Neutrophil (primary cell): Measurements from ENCODE around the gene GYG2.

Experiments
- H3K27ac ChIP-seq: fragments of 200-600 bp; sonication (generic); 2 replicates; pipeline ENCODE4 v1.5.1; 2016; ENCODE audit warnings: mild to moderate bottlenecking, moderate library complexity
- H3K27me3 ChIP-seq: fragments of 200-600 bp; sonication (generic); 2 replicates; pipeline ENCODE4 v1.6.0; 2016; ENCODE audit warnings: mild to moderate bottlenecking
- H3K36me3 ChIP-seq: fragments of 200-600 bp; sonication (generic); 2 replicates; pipeline ENCODE4 v1.5.1; 2017
- H3K4me1 ChIP-seq, 2 experiments: fragments of 200-600 bp in 1 of 2; sonication (generic) in 1 of 2; 1 replicate in 1 of 2; 2 replicates in 1 of 2; pipeline versions ENCODE4 v1.5.1 to v1.6.1; 2013 to 2016; ENCODE audit warnings: low read depth in 1 of 2, low read length in 1 of 2, mild to moderate bottlenecking in 1 of 2, moderate library complexity in 1 of 2; ENCODE audit not compliant: control insufficient read depth in 1 of 2, insufficient read depth in 1 of 2
- H3K4me3 ChIP-seq, 2 experiments: fragments of 200-600 bp in 1 of 2; sonication (generic) in 1 of 2; 1 replicate in 1 of 2; 2 replicates in 1 of 2; pipeline ENCODE4 v1.5.1; 2013 to 2016; ENCODE audit warnings: low read depth in 1 of 2, low read length in 1 of 2, mild to moderate bottlenecking in 1 of 2, moderate library complexity in 1 of 2
- H3K9me3 ChIP-seq: fragments of 200-600 bp; sonication (generic); 2 replicates; pipeline ENCODE4 v1.5.1; 2016
- CTCF ChIP-seq: fragments of 200-600 bp; sonication (generic); IDR thresholded peaks from 2 replicates; pipeline ENCODE4 v1.5.1; 2016; ENCODE audit warnings: antibody characterized with exemption

Gene GYG2

GRCh38 chrX:2901367-2902036 lies 72.8 kb downstream of the GYG2 start:
- Histone ChIP-seq H3K27me3 (no peaks in the 10 kb centered on the region), H3K27ac (no peak overlapping the region)
- no peak for TF ChIP-seq CTCF

DNA sequence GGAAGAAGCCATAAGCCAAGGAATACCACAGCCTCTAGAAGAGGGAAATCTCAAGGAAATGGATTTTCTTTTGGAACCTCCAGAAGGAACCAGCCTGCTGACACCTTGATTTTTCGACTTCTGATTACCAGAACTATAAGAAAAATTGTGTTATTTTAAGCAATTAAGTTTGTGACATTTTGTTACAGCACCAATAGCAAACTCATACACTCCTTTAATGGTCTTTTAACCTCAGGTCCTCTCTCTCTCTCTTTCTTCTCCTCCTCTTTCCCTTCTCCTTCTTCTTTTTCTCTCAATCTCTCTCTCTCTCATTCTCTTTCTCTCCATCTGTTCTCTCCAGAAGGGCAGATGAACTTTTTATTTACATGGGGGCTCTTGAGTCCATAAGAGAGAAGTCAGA lies 74.1 kb downstream of the GYG2 start:
- TF ChIP-seq CTCF = no peak
- no peak overlapping the region for H3K27ac ChIP-seq
- peaks cover 10 to 11% of the 10 kb centered on the region in 2 experiments for H3K4me1 ChIP-seq
- H3K4me3 ChIP-seq = no peak overlapping the region
- H3K9me3 ChIP-seq = no peaks in the 10 kb centered on the region
- no peaks in the 10 kb centered on the region for H3K36me3 ChIP-seq
- H3K27me3 ChIP-seq = no peaks in the 10 kb centered on the region

More at GRCh38 chrX:2901367-2902036, 72.8 kb downstream of the GYG2 start:
- Histone ChIP-seq H3K9me3 (no peaks in the 10 kb centered on the region), H3K4me3 (no peak overlapping the region), H3K4me1 (peaks cover 17 to 19% of the 10 kb centered on the region in 2 experiments), H3K36me3 (no peaks in the 10 kb centered on the region)

DNA sequence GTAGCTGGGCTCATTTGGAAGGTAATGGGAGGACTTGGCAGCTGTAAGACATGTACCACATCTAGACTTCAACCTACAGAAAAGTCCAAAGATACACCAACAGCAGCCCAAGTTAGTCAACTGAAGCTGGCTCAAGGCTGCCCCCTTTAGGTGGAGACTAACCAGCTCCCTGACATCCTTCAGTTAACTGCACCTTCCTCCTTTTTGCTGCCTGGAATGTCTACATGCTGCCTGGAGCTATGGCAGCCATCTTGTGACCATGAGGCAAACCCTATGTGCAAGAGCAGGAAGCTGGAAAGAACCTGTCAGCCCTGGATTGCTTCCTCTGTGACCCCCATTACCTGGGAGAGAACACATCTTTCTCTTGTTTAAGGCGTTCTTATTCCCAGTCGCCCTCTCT lies 74.6 kb downstream of the GYG2 start:
- TF ChIP-seq CTCF = no peak
- H3K4me3 ChIP-seq = no peak overlapping the region
- no peaks in the 10 kb centered on the region for H3K36me3 ChIP-seq
- H3K27ac ChIP-seq = no peak overlapping the region
- H3K27me3 ChIP-seq = no peaks in the 10 kb centered on the region
- no peaks in the 10 kb centered on the region for H3K9me3 ChIP-seq
- peaks cover 5 to 6% of the 10 kb centered on the region in 2 experiments for H3K4me1 ChIP-seq

DNA sequence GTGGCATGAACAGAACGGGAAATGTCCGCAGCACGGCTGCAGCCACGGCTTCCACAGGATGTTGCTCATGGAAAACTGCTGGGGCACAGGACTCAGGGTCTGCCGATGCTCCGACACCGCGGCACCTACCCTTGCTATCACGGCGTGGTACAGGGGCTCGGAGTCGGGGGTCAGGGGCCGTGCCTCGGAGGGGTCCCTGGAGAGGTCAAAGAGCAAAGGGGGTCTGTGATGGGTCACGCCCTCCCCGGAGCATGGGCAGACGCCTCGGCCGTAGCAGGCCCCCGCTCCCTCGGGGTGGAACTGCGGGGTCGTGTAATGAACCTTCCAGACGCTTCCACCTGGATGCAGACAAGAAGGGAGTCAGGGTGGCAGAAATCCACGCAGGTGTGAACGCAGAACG lies 78.6 kb downstream of the GYG2 start:
- no peaks in the 10 kb centered on the region for H3K9me3 ChIP-seq
- H3K4me1 ChIP-seq = peaks cover 4% of the 10 kb centered on the region in 2 experiments
- TF ChIP-seq CTCF = no peak
- no peaks in the 10 kb centered on the region for H3K27me3 ChIP-seq
- H3K36me3 ChIP-seq = no peaks in the 10 kb centered on the region
- H3K4me3 ChIP-seq = no peak overlapping the region
- no peak overlapping the region for H3K27ac ChIP-seq

GRCh38 chrX:2908125-2908685 lies 79.5 kb downstream of the GYG2 start:
- H3K27ac ChIP-seq = no peak overlapping the region
- H3K9me3 ChIP-seq = no peaks in the 10 kb centered on the region
- H3K4me1 ChIP-seq = peaks cover 4% of the 10 kb centered on the region in 2 experiments
- TF ChIP-seq CTCF = no peak
- H3K27me3 ChIP-seq = no peaks in the 10 kb centered on the region
- no peaks in the 10 kb centered on the region for H3K36me3 ChIP-seq
- no peak overlapping the region for H3K4me3 ChIP-seq
